ENCODE measurements around the gene DDX42.

GRCh38 chr17:63741143-63741407, 32.9 kb upstream of the DDX42 start:
- TF ChIP-seq, protein P1, sequence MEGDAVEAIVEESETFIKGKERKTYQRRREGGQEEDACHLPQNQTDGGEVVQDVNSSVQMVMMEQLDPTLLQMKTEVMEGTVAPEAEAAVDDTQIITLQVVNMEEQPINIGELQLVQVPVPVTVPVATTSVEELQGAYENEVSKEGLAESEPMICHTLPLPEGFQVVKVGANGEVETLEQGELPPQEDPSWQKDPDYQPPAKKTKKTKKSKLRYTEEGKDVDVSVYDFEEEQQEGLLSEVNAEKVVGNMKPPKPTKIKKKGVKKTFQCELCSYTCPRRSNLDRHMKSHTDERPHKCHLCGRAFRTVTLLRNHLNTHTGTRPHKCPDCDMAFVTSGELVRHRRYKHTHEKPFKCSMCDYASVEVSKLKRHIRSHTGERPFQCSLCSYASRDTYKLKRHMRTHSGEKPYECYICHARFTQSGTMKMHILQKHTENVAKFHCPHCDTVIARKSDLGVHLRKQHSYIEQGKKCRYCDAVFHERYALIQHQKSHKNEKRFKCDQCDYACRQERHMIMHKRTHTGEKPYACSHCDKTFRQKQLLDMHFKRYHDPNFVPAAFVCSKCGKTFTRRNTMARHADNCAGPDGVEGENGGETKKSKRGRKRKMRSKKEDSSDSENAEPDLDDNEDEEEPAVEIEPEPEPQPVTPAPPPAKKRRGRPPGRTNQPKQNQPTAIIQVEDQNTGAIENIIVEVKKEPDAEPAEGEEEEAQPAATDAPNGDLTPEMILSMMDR (IDR thresholded peaks at IDR 0.05; ENCODE audit: low read depth, low read length, poor library complexity, severe bottlenecking): no peak
- TF ChIP-seq EZH2phosphoT487 (IDR thresholded peaks at IDR 0.05; ENCODE audit: borderline replicate concordance, low read length): no peak

All from DOHH2 (cell line).